Mucosa of descending colon (tissue), 3 donors: ENCODE measurements around the gene MYBPC3. TPM values are rescaled to one million over a fixed set of nuclear protein-coding genes. Genes with fewer than 3 reads are reported as not detected.

Experiments used
- ATAC-seq: fragments of 200-7000 bp; cut with Tn5 transposase; one replicate; pipeline ENCODE4 v1.9.1; 2020; ENCODE audit warnings: mild to moderate bottlenecking, moderate library complexity
- DNase-seq, 3 donors: peaks; one replicate each; pipeline ENCODE4 v3.0.0-alpha.2; 2020
- H3K36me3 ChIP-seq: fragments of 200-600 bp; one replicate; pipeline ENCODE4 v1.8.0; 2021; ENCODE audit warnings: low read depth, mild to moderate bottlenecking
- H3K4me1 ChIP-seq: fragments of 200-600 bp; one replicate; pipeline ENCODE4 v1.8.0; 2021; ENCODE audit warnings: low read depth, mild to moderate bottlenecking
- H3K4me3 ChIP-seq: fragments of 200-600 bp; one replicate; pipeline ENCODE4 v1.8.0; 2021; ENCODE audit warnings: mild to moderate bottlenecking
- H3K9me3 ChIP-seq: fragments of 200-600 bp; one replicate; pipeline ENCODE4 v1.8.0; 2021; ENCODE audit warnings: mild to moderate bottlenecking
- intact Hi-C, 2 donors: fragments of 100-400 bp; cut with DNase I in 1 of 2; cut with micrococcal nuclease in 1 of 2; formaldehyde crosslinking; loops; one replicate each; pipeline versions ENCODE4 v1.11.0 to v1.11.1; 2022; cut with DNase I, micrococcal nuclease
- total RNA-seq, 3 donors: library from RNA; stranded (reverse); fragmentation: NEBNext Ultra II Directional in 2 of 3; extraction: Animal tissue kit (Norgen Biotek cat#: 25700) in 2 of 3; gene quantifications; one replicate each; pipeline versions ENCODE4 v1.2.1 to v1.2.4, GENCODE V29; 2021 to 2023
- TF ChIP-seq, protein P1 (sequence below): fragments of 200-600 bp; IDR thresholded peaks from one replicate; pipeline ENCODE4 v1.8.0; 2022; ENCODE audit warnings: antibody characterized with exemption, mild to moderate bottlenecking
- donor health status: DM: no; HTN: no; CAD: no; lungs with moderate emphysema.
- donor health status: DM: no; HTN: no; CAD: no.
- donor health status: DM: no; HTN: yes; CAD: no.

MYBPC3 gene
- total RNA-seq, 3 donors from 2014 or later, result 0.06 to 1.1 (median 0.09) TPM

DNA sequence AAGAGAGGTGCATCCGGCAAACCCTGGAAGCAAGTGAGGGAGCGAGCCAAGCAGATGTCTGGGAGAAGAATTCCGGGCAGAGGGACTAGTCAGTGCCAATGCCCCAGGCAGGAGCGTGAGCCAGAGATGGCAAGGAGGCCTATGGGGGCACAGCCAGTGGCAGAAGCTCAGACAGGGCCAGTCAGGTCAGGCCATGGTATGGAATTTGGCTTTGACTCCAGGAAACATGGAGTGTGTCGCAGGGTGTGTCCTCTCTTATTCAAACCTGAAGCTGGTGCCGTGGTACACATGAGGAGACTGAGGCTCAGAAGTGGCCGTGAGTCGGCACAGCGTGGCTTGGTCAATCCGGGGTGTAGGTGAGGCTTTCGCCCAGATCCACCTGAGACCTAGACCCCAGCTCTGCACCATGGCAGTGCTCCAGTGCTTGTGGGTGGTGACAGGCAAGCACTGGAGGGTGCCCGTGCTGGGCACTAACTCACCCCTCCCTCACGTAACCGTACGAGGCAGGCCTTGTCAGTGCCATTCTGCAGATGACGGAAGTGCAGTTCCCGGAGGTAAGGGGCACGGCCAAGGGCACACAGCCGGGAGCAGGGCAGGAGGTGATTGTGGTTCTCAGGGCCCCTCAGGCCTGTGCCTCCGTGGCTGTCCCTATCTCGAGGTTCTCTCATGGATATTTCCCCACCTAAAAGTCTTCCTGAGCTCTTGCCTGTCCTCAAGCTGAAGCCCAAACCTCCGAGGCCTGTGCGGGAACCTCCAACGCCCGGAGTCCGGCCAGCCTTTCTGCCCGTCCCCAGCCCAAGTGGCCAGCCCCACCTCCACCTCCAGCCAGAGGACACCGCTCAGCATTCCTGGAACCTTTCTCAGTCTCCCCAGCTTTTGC is 36.4 kb upstream of the MYBPC3 start:
- no peaks in the 10 kb centered on the region for H3K4me1 ChIP-seq
- no peak overlapping the region for H3K4me3 ChIP-seq
- no peaks in the 10 kb centered on the region for H3K36me3 ChIP-seq
- ATAC-seq (no peak), DNase-seq (peak in 1 of 3 donors; percentile 44)
- no peaks in the 10 kb centered on the region for H3K9me3 ChIP-seq
- TF ChIP-seq, protein P1, sequence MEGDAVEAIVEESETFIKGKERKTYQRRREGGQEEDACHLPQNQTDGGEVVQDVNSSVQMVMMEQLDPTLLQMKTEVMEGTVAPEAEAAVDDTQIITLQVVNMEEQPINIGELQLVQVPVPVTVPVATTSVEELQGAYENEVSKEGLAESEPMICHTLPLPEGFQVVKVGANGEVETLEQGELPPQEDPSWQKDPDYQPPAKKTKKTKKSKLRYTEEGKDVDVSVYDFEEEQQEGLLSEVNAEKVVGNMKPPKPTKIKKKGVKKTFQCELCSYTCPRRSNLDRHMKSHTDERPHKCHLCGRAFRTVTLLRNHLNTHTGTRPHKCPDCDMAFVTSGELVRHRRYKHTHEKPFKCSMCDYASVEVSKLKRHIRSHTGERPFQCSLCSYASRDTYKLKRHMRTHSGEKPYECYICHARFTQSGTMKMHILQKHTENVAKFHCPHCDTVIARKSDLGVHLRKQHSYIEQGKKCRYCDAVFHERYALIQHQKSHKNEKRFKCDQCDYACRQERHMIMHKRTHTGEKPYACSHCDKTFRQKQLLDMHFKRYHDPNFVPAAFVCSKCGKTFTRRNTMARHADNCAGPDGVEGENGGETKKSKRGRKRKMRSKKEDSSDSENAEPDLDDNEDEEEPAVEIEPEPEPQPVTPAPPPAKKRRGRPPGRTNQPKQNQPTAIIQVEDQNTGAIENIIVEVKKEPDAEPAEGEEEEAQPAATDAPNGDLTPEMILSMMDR, result no peak
- intact Hi-C loops, result no loop called here

DNA sequence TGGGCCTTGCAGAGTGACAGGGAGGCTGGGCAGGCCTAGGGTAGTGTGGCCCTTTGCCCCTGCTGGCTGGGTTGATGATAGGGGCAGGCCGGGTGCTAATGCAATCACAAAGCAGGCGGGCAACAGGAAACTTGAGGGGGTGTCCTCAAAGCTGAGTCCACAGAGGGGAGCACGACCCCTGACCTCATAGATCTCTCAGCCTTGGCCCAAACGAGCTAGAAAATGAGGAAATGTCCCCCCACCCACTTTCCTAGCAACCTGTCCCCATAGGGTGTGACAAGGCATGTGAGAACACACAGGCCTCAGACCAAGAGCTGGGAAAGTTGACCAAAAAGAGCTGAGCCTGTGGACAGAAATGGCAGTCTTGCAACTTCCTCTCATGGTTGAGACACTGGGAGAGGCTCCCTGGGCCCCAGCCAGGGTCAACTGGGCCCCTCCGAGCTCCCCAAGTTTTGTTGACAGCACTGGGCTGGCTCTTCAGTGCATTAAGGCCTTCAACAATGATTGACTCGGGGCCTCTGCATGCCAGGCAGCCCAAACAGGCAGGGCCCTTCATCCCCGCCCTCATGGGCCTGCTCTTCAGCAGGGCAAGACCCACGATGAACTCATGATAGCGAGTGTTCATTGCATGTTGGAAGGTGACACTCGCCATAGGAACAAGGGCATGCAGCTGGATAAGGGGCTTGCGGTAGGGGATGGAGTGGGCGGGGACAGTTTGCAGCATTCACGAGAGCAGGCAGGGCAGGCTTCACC is 35.6 kb upstream of the MYBPC3 start:
- Histone ChIP-seq H3K4me3 (no peak overlapping the region), H3K9me3 (no peaks in the 10 kb centered on the region), H3K4me1 (no peaks in the 10 kb centered on the region), H3K36me3 (no peaks in the 10 kb centered on the region)
- no peak for ATAC-seq
- peak in 1 of 3 donors; percentile 40 for DNase-seq
- intact Hi-C loops, result no loop called here
- TF ChIP-seq, protein P1, result no peak

DNA sequence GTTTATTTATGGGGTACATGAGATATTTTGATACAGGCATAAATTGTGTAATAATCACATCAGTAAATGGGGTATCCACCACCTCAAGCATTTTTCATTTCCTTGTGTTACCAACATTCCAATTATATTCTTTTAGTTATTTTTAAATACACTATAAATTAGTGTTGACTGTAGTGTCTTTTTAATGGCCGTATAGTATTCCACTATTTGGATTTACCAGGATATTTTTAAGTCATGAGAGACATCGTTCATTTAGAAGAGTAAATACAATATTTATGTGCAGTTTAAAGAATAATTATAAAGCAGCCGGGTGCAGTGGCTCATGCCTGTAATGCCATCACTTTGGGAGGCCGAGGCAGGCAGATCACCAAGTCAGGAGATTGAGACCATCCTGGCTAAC is 32.0 kb upstream of the MYBPC3 start:
- intact Hi-C loops, result no loop called here
- H3K9me3 ChIP-seq, result no peaks in the 10 kb centered on the region
- no peaks in the 10 kb centered on the region for H3K36me3 ChIP-seq
- no peaks in the 10 kb centered on the region for H3K4me1 ChIP-seq
- no peak for DNase-seq
- no peak overlapping the region for H3K4me3 ChIP-seq
- ATAC-seq, result no peak
- TF ChIP-seq, protein P1, result no peak

DNA sequence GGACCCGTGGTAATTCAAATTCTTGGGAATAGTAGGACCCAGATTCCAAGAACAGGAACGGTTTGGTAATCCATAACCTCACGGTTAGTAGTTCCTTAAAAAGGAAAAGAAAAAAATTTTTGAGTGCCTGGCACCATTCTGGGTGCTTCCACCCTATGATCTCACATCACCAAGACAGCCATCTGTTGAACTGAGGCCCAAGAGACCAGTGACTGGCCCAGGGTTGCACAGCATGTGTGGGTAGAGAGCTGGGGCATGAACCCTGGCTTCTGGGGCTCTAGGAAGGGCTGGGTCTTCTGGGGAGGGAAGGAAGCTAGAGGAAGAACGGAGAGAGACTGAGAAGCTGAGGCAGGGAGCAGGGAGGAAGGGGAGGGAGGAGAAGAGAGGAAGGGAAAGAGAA is 30.6 kb upstream of the MYBPC3 start:
- intact Hi-C loops, result no loop called here
- no peaks in the 10 kb centered on the region for H3K36me3 ChIP-seq
- DNase-seq (no peak), ATAC-seq (no peak)
- TF ChIP-seq, protein P1, result no peak
- H3K4me3 ChIP-seq, result no peak overlapping the region
- no peaks in the 10 kb centered on the region for H3K9me3 ChIP-seq
- no peaks in the 10 kb centered on the region for H3K4me1 ChIP-seq

DNA sequence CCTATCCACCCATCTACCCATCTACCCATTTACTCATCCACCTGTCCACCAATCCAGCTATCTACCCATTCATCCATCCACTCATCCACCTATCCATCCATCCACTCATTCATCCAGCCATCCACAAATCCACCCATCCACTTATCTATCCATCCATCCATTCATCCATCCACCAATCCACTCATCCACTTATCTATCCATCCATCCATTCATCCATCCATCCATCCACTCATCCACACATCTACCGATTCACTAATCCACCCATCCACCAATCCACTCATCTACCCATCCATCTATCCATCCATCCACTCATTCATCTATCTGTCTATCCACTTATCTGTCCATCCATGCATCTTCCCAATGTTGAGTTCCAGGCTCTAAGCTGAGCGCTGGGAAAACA is 27.6 kb upstream of the MYBPC3 start:
- no peak overlapping the region for H3K4me3 ChIP-seq
- no peaks in the 10 kb centered on the region for H3K36me3 ChIP-seq
- no peaks in the 10 kb centered on the region for H3K9me3 ChIP-seq
- DNase-seq (no peak), ATAC-seq (no peak)
- no peaks in the 10 kb centered on the region for H3K4me1 ChIP-seq
- TF ChIP-seq, protein P1, result no peak
- intact Hi-C loops, result no loop called here
